ENCODE measurements around the gene C11orf54.
"Not testable (repeated sequence)": the region's sequence is repeated elsewhere in the genome, so short reads cannot be mapped to it uniquely, and the experiment has no call there.

C11orf54 gene

GRCh38 chr11:93734427-93735222, 6.8 kb upstream of the C11orf54 start:
- DNase-seq (ENCODE audit: low spot score) (no peak), FAIRE-seq (no peak)

- FAIRE-seq (no peak), DNase-seq (ENCODE audit: low spot score) (no peak)
These were observed 5.8 kb upstream of the C11orf54 start for GRCh38 chr11:93735627-93736026.

- DNase-seq (ENCODE audit: low spot score) (no peak), FAIRE-seq (no peak)
These were observed 5.3 kb upstream of the C11orf54 start for GRCh38 chr11:93736129-93736528.

GRCh38 chr11:93737904-93738612, 3.4 kb upstream of the C11orf54 start:
- DNase-seq (ENCODE audit: low spot score) (peak; percentile 8), FAIRE-seq (no peak)

- no peak for FAIRE-seq
- no peak for DNase-seq (ENCODE audit: low spot score)
These were observed 2.8 kb upstream of the C11orf54 start for GRCh38 chr11:93738647-93739081.

- DNase-seq (ENCODE audit: low spot score), result peak; percentile 26
- no peak for FAIRE-seq
These were observed 1.3 kb upstream of the C11orf54 start for GRCh38 chr11:93740031-93740729.

GRCh38 chr11:93740730-93741093, 760 bp upstream of the C11orf54 start:
- no peak for FAIRE-seq
- DNase-seq (ENCODE audit: low spot score), result peak; percentile 49

- peak; percentile 30 for FAIRE-seq
- peak; percentile 57 for DNase-seq (ENCODE audit: low spot score)
These were observed 382 bp downstream of the C11orf54 start for GRCh38 chr11:93741882-93742226.

- FAIRE-seq, result no peak
- DNase-seq (ENCODE audit: low spot score), result no peak
These were observed 1.8 kb downstream of the C11orf54 start for GRCh38 chr11:93743291-93743690.

GRCh38 chr11:93744669-93745004, 3.2 kb downstream of the C11orf54 start:
- DNase-seq (ENCODE audit: low spot score) (no peak), FAIRE-seq (no peak)

GRCh38 chr11:93745005-93745755, 3.7 kb downstream of the C11orf54 start:
- FAIRE-seq; DNase-seq (ENCODE audit: low spot score): not testable (repeated sequence)

GRCh38 chr11:93746101-93746500, 4.6 kb downstream of the C11orf54 start:
- FAIRE-seq (no peak), DNase-seq (ENCODE audit: low spot score) (no peak)

GRCh38 chr11:93747122-93747521, 5.7 kb downstream of the C11orf54 start:
- no peak for FAIRE-seq
- no peak for DNase-seq (ENCODE audit: low spot score)

- DNase-seq (ENCODE audit: low spot score), result no peak
- no peak for FAIRE-seq
These were observed 9.5 kb downstream of the C11orf54 start for GRCh38 chr11:93751001-93751400.

- DNase-seq (ENCODE audit: low spot score) (no peak), FAIRE-seq (no peak)
These were observed 11.8 kb downstream of the C11orf54 start for GRCh38 chr11:93753241-93753640.

- DNase-seq (ENCODE audit: low spot score), result no peak
- FAIRE-seq, result no peak
These were observed 15.3 kb downstream of the C11orf54 start for GRCh38 chr11:93756748-93757147.

- FAIRE-seq (no peak), DNase-seq (ENCODE audit: low spot score) (no peak)
These were observed 15.8 kb downstream of the C11orf54 start for GRCh38 chr11:93757301-93757700.

GRCh38 chr11:93757924-93758865, 16.7 kb downstream of the C11orf54 start:
- no peak for DNase-seq (ENCODE audit: low spot score)
- no peak for FAIRE-seq

- not testable (repeated sequence) for FAIRE-seq; DNase-seq (ENCODE audit: low spot score)
These were observed 17.7 kb downstream of the C11orf54 start for GRCh38 chr11:93759123-93759522.

- no peak for FAIRE-seq
- DNase-seq (ENCODE audit: low spot score), result no peak
These were observed 20.4 kb downstream of the C11orf54 start for GRCh38 chr11:93761910-93762309.

Measured in urothelium cell line (cell line).